HG02981 (cell line): Measurements from ENCODE around the gene KRT20.

Experiments used
- ATAC-seq: cut with Tn5 transposase; IDR thresholded peaks from one replicate; pipeline ENCODE4 v1.9.1; 2021; ENCODE audit warnings: mild to moderate bottlenecking, moderate library complexity; ENCODE audit not compliant: unreplicated experiment

KRT20 gene

DNA sequence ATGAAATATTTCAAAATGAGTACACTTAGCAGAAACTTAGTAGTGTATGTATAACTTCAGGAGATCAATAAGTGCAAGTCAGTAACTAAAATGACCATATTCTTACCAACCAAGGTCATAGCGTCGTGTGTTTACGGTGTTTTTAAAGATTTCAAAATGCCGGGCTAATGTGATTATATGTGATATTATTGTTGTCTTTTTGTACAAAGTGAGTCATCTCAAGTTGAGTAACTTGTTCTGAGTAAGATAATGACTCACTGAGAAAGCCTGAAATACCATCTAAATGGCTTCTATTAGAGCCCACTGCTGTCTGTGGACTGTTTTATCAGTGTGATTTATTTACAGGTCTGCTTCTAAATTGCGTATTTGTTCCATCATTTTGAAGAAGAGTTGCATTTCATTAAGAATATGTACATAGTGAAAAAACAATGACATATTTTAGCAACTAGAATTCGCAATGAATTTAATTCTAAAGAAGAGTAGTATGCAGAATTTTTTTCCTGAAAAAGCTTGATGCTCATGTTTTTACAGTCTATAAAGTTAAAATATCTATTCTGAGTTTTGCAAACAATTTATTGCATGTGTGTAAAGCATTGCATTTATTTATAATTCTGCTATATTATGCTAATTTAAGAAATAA, 30.7 kb downstream of the KRT20 start:
- ATAC-seq = no peak

DNA sequence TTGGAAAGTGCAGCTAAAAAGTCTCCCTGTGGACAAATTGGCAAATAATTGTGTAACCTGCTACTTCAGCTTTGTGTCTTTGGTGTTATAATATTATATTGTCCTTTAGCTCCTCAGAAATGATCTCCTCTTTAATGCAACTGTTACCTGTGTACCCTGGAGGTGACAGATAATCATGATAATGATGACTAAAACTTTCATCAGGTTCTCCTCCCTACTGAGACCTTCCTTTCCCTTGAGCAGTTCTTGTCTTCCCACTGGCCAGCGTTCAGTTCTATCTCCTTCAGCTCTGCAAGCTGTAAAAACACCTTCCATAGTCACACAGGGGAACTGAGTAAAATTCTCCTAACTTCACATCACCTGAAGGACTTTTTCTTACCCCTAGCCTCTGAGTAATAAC, 32.7 kb downstream of the KRT20 start:
- no peak for ATAC-seq

DNA sequence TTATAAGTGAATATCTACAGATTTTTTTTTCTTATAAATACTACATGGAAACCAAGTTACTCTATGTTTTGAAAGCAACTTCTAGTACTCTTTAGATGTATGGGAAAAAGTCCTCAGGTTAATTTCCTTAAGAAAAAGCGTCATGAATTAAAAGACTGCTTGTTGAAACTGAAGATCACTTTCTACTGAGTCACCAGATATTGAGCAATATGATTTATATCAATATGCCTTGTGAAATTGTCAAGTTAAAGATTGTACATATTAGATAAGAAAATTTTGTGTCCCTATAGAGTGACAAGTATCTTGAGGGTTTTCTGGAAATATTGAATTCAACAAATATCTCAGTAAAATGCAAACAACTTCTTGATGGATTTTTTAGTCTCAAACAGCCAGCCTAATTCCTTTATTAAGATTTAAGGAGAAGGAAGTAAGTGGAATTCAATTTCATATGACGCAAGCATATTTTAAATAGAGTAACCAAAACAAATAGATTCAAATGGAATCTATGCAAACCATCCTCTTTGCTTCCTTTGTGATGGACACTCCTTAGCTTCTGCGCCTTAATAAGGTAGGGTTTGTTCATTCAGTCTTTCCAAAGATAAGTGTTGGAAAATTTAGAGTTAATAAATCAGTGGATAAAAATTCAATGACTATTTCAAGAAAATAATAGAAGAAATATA, 34.6 kb downstream of the KRT20 start:
- no peak for ATAC-seq

DNA sequence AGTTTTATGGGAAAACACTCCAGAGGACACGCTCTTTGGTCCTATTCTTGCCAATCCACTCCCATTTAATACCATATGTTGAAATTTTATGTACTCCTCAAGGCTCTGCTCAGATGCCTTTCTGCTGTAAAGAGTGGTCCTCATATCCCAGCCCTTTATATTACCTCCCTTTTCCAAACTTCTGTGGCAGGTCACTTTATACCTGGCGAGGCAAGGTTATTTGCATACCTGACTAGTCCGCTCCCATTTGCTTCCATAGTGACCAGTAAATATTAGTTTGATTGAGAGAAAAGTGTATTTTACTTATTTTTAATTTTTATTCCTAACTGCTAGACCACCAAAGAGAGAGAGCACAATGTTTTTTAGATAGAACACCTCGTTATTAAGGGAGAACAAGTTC, 35.3 kb downstream of the KRT20 start:
- no peak for ATAC-seq

DNA sequence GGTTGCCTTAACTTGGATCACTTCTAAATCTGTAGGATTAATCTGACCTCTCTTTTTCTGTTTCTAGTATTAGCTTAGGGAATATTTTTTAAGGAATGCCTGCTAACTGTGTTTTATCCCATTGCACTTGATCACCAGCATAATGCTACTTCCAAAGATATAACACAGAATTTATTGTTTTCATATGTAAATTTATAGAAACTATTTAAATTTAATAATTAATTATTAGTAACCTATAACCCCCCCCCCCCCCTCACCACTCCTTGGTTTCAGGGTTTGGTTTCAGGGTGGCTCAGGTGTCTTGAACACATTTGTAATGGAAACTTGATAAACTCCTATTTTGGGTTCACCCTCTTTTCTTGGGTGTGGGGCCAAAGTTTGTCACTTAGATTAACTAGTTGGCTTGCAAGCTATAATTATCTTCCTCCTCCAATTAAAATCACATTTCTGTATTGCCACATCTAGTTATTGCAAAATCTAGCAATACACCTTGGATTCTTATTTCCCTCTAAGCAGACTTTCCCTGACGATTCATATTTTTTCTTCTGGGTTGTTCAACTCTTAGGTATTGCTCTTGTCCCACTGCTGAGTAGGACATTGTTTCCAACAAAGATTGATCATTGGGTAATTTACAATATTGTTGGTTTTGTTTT, 36.3 kb downstream of the KRT20 start:
- no peak for ATAC-seq

DNA sequence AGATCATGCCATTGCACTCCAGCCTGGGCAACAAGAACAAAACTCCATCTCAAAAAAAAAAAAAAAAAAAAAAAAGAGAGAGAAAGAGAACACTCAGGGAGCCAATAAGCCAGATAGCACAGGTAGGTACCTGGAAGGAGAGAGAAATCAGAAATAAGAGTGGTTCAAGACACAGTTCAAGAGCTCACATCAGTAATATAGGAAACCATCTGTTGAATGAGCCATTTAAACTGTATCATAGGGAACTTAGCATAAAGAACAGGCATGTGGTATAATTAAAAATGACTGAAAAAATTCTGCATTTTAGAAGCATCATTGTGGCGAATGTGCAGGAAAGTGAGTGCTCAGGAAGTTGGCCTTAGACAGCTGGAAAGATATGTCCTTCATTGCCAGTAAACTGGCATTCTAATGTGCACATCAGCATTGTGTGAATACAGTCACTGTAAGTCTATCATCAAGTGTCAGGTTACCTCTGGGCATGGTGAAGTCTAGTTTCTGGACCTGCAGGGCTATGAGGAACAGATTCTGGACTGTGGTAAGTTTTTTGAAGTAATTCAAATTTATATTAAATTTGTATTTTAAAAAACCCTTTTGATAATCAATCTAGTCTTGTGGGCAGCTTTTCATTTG, 38.4 kb downstream of the KRT20 start:
- ATAC-seq = no peak

DNA sequence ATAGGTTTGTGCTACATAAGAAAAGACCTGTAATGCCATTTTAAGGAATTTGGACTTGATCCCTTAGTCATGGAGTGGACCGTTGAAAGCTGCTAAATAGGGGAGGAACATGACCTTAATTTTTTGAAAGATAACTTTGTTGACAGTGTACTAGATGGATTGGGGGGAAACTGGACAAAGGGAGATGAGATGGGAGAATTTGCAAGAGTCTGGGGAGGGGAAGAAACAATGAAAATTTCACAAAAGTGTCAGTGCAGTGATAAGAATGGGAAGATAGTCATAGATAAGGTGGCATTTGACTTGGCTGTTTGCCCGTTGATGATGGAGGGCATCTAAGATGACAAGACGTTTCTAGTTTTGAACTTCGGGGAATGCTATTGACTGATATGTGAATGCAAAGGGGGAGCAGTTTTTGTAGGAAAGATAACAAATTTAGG, 40.4 kb downstream of the KRT20 start:
- no peak for ATAC-seq

DNA sequence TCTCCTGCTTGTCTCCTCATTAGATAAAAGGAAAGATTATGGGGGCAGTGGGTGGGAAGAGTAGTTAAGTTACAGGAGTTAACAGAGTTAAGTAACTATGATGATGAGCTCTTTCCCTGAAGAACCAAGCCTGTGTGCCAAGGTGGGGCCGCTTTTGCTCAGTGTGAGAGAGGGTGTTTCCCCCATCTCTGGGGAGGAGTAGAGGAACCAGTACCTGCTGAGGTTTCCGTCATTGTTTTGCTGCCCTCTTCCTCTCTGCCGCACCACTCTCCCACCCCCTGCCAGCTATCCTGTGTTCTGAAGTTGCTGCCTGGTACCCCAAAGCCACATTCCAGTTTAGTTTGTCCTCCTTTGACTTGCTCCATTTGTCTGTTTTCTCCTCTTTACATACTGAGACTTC, 41.8 kb downstream of the KRT20 start:
- ATAC-seq = no peak

DNA sequence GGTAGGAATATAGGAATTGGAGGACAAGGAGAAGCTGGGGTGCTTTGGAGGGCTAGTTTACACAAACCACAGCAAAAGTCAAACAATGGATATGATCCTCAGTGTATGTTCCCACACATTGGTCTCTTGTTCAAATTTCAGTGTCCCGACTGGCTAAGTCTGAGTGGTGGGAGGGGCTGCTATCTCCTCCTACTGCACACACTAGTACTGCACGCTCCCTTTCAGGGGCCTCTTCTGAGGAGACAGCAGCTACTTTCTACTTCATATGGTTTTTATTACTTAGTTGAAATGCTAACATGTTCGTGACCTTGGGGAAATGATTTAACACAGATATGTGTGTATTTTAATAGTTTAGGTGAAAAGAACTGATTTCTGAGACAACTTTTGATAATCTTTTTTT, 43.8 kb downstream of the KRT20 start:
- no peak for ATAC-seq

DNA sequence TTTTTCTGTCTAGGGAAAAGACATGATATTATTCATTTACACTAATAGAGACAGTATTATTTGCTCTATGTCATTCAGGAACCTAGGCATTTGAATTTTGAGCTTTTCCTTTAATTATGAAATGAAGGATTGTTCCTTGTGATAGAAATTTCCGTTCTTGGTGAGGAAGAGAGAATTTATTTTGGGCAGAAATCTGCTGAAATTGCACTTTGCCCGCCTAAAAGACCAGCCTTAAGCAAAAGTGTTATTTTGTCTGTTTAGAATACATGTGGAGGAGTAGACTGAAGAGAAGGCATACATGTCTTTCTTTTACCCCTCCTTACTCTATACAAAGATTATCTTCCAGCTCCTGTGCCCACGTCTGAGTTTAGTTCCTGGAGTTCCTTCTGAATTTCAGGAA, 45.8 kb downstream of the KRT20 start:
- no peak for ATAC-seq

DNA sequence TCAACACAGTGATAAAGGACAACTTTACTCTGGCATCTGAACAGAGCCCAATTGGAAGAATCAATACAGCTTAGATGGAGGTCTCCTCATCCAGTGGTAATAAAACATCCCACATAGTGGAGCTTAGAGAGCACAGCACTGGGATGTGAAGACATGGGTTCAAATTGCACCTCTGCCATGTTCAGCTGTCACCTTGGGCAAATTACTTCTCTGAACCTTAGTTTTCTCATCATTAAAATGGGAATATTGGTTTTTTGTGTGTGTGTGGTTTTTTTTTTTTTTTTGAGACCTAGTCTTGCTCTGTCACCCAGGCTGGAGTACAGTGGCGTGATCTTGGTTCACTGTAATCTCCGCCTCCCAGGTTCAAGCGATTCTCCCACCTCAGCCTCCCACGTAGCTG, 49.0 kb downstream of the KRT20 start:
- ATAC-seq = no peak

DNA sequence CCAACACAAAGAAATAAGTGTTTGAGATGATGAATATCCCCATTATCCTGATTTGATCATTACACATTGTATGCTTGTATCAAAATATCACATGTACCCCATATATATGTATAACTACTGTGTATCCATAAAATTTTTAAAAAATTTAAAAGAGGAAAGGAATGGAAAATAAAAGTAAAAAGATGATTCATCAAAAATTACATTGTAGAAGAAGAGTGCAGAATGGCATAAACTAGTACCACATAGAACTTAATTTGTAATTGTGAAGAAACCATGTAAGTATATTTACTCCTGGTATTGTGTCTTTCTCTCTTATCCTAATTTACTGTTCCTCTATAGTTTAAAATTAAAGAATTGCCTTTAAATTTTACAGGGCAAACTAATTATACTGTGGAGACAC, 51.2 kb downstream of the KRT20 start:
- no peak for ATAC-seq

DNA sequence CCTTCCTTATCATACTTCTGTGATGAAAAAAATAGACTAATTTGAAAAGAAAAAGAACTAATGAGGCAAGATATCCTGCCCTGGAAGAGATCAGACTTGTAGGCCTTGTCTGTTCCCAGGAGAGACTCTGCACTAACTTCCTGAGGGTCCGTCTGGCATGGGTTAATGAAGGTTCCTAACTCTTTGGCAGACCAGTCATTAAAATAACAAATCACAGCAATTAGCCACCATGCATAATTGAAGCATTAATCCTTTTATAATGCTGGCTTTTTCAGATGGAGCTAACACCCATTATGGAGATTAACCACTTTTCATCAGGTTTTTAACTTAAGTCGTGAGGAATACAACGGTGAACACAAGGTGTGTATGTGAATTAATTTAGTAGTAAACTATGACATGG, 52.2 kb downstream of the KRT20 start:
- no peak for ATAC-seq

DNA sequence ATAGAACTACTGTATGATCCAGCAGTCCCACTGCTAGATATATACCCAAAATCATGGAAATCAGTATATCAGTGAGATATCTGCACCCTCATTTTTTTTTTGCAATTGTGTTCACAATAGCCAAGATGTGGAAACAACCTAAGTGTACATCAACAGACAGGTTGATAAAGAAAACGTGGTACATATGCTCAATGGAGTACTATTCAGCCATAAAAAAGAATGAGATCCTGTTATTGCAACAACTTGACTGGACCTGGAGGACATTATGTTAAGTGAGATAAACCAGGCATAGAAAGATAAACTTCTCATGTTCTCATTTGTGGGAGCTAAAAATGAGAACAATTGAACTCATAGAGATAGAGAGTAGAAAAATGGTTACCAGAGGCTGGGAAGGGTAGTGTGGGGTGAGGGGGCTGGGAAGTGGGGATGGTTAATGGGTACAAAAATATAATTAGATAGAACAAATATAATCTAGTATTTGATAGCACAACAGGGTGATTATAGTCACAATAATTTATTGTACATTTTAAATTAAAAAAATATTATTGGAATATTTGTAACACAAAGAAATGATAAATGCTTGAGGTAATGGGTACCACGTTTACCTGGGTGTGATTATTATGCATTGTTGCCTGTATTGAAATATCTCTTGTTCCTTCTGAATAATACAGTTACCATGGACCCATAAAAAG, 54.8 kb downstream of the KRT20 start:
- ATAC-seq = no peak

DNA sequence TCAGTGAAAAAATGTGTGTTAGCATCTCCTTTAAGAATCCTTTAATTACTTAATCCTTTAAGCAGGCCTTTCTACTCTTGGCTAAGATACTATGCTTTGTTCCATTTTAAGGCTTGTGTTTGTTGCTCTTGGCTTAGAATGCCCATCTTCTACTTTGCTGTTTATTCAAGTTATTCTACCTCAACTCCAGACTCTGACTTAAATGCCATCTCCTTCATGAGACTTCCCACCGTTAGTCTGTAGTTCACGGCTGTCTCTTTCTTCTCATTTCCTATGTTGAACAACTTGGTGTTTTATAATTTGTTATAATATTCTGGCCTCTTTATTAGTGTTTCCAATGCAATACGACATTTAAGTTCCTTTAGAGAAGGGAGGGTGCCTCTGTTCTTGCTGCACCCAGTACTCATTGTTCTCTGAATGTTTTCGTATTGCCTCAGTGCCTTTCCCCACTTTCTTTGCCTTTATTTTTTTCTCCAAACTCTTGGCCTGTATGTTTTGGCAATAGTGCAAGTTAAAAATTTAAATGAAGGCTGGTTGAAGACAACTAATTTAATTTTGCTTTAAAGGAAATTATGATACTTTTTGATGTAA, 56.5 kb downstream of the KRT20 start:
- no peak for ATAC-seq

DNA sequence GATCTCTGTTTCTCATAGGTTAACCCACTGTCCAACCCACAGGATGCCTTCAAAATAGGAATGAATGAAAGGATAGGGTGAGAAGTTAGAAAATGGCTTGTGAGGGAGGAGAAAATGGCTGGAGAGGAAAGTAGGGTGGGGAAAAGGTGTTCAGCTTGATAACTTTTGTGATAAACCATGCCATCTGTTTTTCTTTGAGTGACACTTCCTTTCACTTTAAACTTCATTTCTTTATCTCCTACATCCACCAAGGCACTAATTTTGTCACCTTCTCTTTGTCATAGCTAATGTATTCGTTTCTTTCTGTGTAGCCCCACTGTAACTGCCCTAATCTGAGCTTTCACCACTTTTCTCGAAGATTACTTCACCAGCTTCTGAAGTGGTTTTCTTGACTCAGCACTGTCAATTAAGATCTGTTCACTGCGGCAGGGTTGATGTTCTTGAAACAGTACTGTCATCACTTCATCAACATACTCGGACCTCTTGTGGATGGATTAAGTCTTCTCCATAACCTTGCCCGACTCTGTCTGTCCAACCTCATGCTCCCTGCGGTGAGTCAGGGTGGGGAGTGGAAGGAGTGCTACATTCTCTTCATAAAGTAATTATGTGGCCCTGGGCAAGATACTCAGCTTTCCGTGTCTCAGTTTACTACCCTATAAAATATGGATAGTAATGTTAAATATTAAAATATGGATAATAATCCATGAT, 57.1 kb downstream of the KRT20 start:
- ATAC-seq = no peak
